HG03095 (cell line): Measurements from ENCODE around the gene TAMALIN.

ENCODE experiments used
- ATAC-seq: cut with Tn5 transposase; IDR thresholded peaks from one replicate; pipeline ENCODE4 v1.9.1; 2021; ENCODE audit warnings: moderate library complexity; ENCODE audit not compliant: unreplicated experiment

Gene TAMALIN

DNA sequence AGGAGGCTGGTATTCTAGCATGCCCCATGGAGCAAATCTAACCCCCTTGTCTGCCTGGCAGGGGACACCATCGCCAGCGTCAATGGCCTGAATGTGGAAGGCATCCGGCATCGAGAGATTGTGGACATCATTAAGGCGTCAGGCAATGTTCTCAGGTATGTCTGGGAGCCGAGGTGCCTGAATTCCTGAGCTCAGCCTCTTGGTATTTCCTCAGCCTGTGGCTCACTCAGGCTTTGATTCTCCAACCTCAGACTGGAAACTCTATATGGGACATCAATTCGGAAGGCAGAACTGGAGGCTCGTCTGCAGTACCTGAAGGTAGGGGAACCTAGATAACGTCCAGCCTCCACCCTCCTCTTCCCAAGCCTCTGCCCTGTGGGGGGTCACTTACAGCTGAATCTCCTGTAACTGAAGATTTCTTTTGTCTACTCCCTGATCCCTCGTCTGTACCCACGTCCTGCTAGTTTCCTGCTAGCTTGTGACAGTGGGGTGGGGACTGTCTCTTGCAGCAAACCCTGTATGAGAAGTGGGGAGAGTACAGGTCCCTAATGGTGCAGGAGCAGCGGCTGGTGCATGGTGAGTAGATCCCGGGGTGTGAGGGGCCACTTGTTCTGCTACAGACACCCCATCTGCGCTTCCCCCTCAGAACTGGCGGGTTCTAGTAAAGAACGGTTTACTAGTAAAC lies 7.0 kb downstream of the TAMALIN start:
- no peak for ATAC-seq

DNA sequence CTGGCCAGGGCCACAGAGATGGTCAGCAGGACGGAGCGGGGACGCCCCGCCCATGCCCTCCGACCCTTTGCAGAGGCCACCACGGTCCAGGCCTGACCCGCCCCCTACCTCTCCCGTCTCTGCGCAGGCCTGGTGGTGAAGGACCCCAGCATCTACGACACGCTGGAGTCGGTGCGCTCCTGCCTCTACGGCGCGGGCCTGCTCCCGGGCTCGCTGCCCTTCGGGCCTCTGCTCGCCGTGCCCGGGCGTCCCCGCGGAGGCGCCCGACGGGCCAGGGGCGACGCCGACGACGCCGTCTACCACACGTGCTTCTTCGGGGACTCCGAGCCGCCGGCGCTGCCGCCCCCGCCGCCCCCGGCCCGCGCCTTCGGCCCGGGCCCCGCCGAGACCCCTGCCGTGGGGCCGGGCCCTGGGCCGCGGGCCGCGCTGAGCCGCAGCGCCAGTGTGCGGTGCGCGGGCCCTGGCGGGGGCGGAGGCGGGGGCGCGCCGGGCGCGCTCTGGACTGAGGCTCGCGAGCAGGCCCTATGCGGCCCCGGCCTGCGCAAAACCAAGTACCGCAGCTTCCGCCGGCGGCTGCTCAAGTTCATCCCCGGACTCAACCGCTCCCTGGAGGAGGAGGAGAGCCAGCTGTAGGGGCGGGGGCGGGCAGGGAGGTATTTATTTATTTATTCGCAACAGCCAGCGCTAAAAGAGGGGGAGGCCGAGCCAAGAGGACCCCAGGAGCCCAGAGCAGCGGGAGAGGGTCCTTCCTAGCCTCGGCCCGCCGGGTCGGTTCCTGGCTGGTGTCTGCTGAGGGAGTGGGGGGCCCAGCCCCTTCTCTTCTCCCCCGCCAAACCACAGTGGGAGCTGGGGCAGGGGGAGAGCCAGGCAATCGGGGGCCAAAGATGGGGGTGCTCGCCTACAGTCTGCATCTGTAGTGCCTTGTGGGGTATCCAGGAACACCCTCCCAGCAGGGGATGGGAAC lies 8.1 kb downstream of the TAMALIN start:
- ATAC-seq = no peak

DNA sequence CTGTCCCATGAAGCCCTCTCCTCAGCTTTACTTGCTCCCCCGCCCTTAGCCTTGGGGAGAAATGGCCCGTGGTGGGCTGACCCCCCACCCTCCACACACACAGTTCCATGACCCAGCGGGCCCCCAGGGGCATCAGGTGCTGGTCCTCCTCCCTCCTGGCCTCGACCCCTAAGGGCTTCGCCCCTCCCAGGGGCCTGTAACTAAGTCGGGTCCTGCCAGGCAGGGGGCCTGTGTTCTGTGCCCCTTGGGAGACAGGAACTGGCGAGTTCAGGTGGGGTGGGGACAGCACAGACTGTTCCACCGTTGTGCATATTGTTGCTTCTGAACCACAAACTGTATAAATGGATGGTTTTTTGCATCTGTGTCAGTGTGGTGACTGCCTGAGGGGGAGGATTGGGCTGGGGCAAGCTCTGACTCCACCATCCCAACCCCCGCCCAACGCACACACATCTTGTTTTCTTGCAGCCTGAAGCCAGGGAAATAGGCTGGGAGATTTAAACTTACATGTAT lies 8.8 kb downstream of the TAMALIN start:
- ATAC-seq = no peak

GRCh38 chr12:52018433-52019112 lies 11.8 kb downstream of the TAMALIN start:
- ATAC-seq = no peak

- no peak for ATAC-seq
Observed at GRCh38 chr12:52019113-52019770, 12.5 kb downstream of the TAMALIN start.

GRCh38 chr12:52020539-52021336 lies 14.0 kb downstream of the TAMALIN start:
- ATAC-seq = no peak

GRCh38 chr12:52022841-52023181 lies 16.1 kb downstream of the TAMALIN start:
- no peak for ATAC-seq

- no peak for ATAC-seq
Observed at GRCh38 chr12:52023182-52023975, 16.6 kb downstream of the TAMALIN start.

DNA sequence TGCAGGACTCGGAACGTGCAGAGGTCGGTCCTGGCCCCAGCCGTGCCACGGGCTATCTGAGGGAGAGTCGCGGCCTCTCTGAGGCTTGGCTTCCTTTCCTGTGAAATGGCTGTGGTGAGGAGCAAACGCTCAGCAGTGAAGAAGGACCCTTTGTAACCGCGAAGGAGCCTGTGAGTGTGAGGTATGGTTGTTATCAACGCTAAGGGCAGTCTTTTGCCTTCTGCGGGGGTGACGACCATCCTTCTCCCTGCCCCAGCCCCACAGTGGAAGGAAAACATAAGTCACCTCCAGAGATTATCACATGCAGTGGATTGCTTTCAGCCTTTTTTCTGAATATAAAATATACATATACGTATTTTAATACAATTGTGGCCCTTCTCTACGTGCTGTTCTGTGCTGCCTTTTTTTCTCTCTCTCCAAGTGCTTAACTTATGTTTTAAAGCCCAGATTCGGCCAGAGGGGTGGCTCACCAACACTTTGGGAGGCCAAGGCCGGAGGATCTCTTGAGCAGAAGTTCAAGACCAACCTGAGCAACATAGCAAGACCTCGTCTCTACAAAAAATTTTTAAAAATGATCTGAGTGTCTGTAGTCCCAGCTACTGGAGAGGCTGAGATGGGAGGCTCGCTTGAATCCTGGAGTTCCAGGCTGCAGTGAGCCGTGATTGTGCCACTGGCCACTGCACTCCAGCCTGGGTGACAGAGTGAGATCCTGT lies 17.4 kb downstream of the TAMALIN start:
- ATAC-seq = no peak

GRCh38 chr12:52024845-52025230 lies 18.1 kb downstream of the TAMALIN start:
- no peak for ATAC-seq

DNA sequence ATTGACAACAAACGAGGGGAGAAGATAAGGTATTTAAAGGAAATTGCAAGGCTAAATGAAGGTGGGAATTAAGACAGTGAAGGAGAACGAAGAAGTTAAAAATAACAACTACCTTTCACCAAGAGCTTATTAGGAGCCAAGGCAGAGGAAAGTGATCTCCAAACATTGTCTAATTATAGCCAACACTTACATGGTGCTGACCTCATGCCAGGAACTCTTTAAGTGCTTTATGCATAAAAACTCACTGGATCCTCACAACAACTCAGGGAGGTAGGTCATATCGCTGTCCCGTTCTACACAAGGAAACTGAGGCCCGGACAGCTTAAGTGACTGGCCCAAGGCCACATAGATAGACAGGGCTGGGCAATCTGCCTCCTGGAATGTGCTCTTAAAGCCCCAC lies 19.5 kb downstream of the TAMALIN start:
- ATAC-seq = no peak

GRCh38 chr12:52027085-52027843 lies 20.5 kb downstream of the TAMALIN start:
- no peak for ATAC-seq

DNA sequence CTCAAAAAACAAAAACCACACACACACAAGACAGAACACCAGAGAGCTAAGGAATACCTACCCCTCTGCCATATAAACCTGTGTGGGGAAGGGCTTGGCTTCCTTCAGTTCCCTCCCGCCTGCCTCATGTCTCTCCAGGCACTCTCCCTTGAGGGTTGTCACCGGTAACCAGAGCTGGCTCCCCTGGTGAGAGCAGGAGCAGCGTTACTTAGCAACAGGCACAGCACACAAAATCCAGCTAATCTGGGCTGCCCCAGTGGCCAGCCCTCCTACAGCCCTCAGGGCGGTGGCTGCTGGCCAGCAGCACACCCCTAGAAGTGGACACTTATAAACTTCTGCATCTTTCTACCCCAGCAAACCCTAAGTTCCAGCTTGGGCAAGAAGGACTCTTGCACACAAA lies 22.9 kb downstream of the TAMALIN start:
- no peak for ATAC-seq

- ATAC-seq = no peak
Observed at GRCh38 chr12:52032446-52032803, 25.7 kb downstream of the TAMALIN start.

GRCh38 chr12:52032804-52033445 lies 26.2 kb downstream of the TAMALIN start:
- ATAC-seq = peak; percentile 83

- ATAC-seq = no peak
Observed at GRCh38 chr12:52033446-52034140, 26.8 kb downstream of the TAMALIN start.

DNA sequence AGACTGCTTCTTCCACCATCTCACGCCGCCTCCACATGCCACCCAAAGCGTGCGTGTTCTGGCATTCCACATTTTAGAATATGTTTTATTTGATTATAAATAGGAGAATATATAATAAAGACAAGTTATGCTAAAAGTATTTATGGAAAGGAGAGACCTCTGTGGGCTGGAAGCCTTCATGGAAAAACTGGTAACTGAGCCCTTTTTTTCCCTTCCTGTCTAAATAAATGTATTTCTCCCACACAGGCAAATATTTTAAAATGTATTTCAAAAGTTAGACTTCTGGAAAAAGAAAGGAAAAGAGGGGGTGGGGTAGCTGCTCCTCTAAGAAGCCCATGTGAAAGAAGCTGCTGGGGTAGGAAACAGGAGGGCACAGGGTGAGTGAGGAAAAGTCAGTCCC lies 28.4 kb downstream of the TAMALIN start:
- no peak for ATAC-seq
